Brain microvascular endothelial cell (primary cell): ENCODE data around the gene CEACAM18.

Source experiments
- DNase-seq: peaks from one replicate; pipeline ENCODE4 v3.0.0-alpha.2; 2020
- H3K27ac ChIP-seq: fragments of 250-450 bp; sonication (Bioruptor Pico); 2 replicates; pipeline ENCODE4 v1.5.1; 2020; ENCODE audit warnings: mild to moderate bottlenecking, moderate library complexity
- H3K27me3 ChIP-seq: fragments of 250-450 bp; sonication (Bioruptor Pico); replicated peaks from 2 replicates; pipeline ENCODE4 v1.5.1; 2020; ENCODE audit warnings: mild to moderate bottlenecking
- H3K36me3 ChIP-seq: fragments of 250-450 bp; sonication (Bioruptor Pico); replicated peaks from 2 replicates; pipeline ENCODE4 v1.5.1; 2020; ENCODE audit warnings: mild to moderate bottlenecking
- H3K4me3 ChIP-seq: 2 replicates; pipeline ENCODE4 v1.5.1; 2011; ENCODE audit warnings: low read depth, mild to moderate bottlenecking, control low read depth, low read length, moderate library complexity
- in situ Hi-C: cut with HindIII; loops from 2 replicates; pipeline ENCODE4 v1.10.0; 2017; ENCODE audit warnings: low sequenced_read_pairs, low pct_ligation_motif_present
- TF ChIP-seq, protein P1 (sequence below): IDR thresholded peaks from 2 replicates; pipeline ENCODE4 v1.5.1; 2011; ENCODE audit warnings: low read depth, mild to moderate bottlenecking, moderate library complexity, low read length, control low read depth, inconsistent platforms; ENCODE audit errors: missing control alignments

CEACAM18 gene

GRCh38 chr19:51520728-51521127 lies 42.4 kb downstream of the CEACAM18 start:
- TF ChIP-seq, protein P1, sequence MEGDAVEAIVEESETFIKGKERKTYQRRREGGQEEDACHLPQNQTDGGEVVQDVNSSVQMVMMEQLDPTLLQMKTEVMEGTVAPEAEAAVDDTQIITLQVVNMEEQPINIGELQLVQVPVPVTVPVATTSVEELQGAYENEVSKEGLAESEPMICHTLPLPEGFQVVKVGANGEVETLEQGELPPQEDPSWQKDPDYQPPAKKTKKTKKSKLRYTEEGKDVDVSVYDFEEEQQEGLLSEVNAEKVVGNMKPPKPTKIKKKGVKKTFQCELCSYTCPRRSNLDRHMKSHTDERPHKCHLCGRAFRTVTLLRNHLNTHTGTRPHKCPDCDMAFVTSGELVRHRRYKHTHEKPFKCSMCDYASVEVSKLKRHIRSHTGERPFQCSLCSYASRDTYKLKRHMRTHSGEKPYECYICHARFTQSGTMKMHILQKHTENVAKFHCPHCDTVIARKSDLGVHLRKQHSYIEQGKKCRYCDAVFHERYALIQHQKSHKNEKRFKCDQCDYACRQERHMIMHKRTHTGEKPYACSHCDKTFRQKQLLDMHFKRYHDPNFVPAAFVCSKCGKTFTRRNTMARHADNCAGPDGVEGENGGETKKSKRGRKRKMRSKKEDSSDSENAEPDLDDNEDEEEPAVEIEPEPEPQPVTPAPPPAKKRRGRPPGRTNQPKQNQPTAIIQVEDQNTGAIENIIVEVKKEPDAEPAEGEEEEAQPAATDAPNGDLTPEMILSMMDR, result no peak
- no peak overlapping the region for H3K27ac ChIP-seq
- no peak for DNase-seq
- no peaks in the 10 kb centered on the region for H3K27me3 ChIP-seq
- in situ Hi-C loops, result no loop called here
- no peak overlapping the region for H3K4me3 ChIP-seq
- H3K36me3 ChIP-seq, result no peaks in the 10 kb centered on the region

- no peak for DNase-seq
- Histone ChIP-seq H3K27me3 (no peaks in the 10 kb centered on the region), H3K27ac (no peak overlapping the region), H3K36me3 (no peaks in the 10 kb centered on the region), H3K4me3 (no peak overlapping the region)
- in situ Hi-C loops, result no loop called here
- TF ChIP-seq, protein P1, result no peak
Observed at GRCh38 chr19:51521357-51521756, 43.0 kb downstream of the CEACAM18 start.

DNA sequence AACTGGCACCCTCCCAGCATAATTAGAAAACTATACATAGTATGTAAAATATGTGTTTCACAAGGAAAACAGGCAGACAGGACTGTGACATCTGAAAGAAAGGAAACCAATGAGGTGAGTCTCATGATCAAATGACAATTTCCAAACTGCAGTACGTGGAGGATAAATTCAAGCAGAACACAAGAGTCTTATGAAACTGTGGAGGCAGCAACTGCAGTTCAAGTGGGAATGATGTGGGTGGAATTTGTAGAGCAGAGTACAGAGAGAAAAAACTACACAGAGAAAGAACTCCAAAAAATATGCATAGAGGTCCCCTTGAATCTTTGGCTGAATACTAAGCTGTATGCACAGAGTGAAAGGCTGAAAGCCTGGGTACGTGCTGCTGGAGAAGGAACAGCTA lies 43.4 kb downstream of the CEACAM18 start:
- TF ChIP-seq, protein P1, result no peak
- H3K4me3 ChIP-seq, result no peak overlapping the region

DNA sequence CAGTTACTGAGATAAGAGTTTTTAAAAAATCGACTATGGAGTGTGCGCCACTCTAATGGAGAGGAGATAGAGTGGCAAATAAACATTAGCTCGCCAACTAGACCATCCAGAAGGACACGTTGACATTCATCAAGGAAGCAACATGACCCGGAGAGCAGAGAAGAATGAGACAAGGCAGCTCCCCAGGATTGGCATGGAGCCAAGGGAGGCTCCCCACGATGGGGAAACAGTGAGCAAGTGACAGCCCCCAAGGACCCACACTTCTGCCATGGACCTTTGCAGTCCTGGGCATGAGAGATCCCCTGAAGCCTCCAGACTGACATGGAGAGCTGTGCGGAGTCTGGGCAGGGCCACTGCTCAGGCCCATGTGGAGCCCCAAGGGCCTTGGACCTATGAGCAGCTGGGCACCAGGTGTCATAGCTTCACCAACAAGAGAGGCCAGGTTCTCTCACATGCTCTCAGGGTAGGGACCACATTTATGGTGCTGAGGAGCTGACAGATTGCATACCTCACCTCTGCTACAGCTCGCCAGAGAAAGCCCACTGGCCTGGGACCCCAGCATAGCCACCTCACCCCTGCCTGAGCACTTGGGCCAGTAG lies 46.4 kb downstream of the CEACAM18 start:
- DNase-seq, result no peak
- no peaks in the 10 kb centered on the region for H3K27me3 ChIP-seq
- in situ Hi-C loops, result no loop called here
- TF ChIP-seq, protein P1, result no peak
- H3K27ac ChIP-seq, result no peak overlapping the region
- no peaks in the 10 kb centered on the region for H3K36me3 ChIP-seq
- H3K4me3 ChIP-seq, result no peak overlapping the region

More for the DNA sequence above, 43.4 kb downstream of the CEACAM18 start:
- no peak overlapping the region for H3K27ac ChIP-seq
- in situ Hi-C loops, result no loop called here
- H3K27me3 ChIP-seq, result no peaks in the 10 kb centered on the region
- no peak for DNase-seq
- H3K36me3 ChIP-seq, result no peaks in the 10 kb centered on the region

GRCh38 chr19:51525651-51526050 lies 47.3 kb downstream of the CEACAM18 start:
- H3K27ac ChIP-seq, result no peak overlapping the region
- DNase-seq, result no peak
- in situ Hi-C loops, result no loop called here

More at GRCh38 chr19:51525651-51526050, 47.3 kb downstream of the CEACAM18 start:
- no peaks in the 10 kb centered on the region for H3K27me3 ChIP-seq
- TF ChIP-seq, protein P1, result no peak
- H3K4me3 ChIP-seq, result no peak overlapping the region
- no peaks in the 10 kb centered on the region for H3K36me3 ChIP-seq
